Type B pancreatic cell (in vitro differentiated cells): ENCODE data around the gene STX16. TPM values are rescaled to one million over a fixed set of nuclear protein-coding genes. Genes with fewer than 3 reads are reported as not detected.

Experiments
- DNase-seq: peaks from one replicate; pipeline ENCODE4 v3.0.0; 2021; ENCODE audit warnings: mixed read lengths; ENCODE audit not compliant: unreplicated experiment; ENCODE audit errors: extremely low spot score
- H3K27ac Mint-ChIP-seq: 2 replicates; pipeline ENCODE4 v1.8.0; 2021; ENCODE audit warnings: mild to moderate bottlenecking, mixed read lengths
- H3K27me3 Mint-ChIP-seq: 2 replicates; pipeline ENCODE4 v1.8.0; 2021; ENCODE audit warnings: mixed read lengths
- H3K36me3 Mint-ChIP-seq: 2 replicates; pipeline ENCODE4 v1.8.0; 2021; ENCODE audit warnings: mixed read lengths
- H3K4me1 Mint-ChIP-seq: one replicate; pipeline ENCODE4 v1.8.0; 2021; ENCODE audit warnings: mixed read lengths; ENCODE audit not compliant: unreplicated experiment
- H3K4me3 Mint-ChIP-seq: 2 replicates; pipeline ENCODE4 v1.8.0; 2021; ENCODE audit warnings: mild to moderate bottlenecking, mixed read lengths
- H3K9me3 Mint-ChIP-seq: 2 replicates; pipeline ENCODE4 v1.8.0; 2021; ENCODE audit warnings: mixed read lengths
- CTCF ChIP-seq: fragments of 200-600 bp; sonication (generic); conservative IDR thresholded peaks from 2 replicates; pipeline ENCODE4 v1.5.0; 2021; ENCODE audit warnings: antibody characterized with exemption, mild to moderate bottlenecking
- total RNA-seq: library from RNA; stranded (reverse); gene quantifications from 2 replicates; pipeline ENCODE4 v1.2.1, GENCODE V29; 2021; ENCODE audit warnings: low replicate concordance

The STX16 gene
- total RNA-seq, 1 donor from 2014 or later = 62.8 TPM

GRCh38 chr20:58636983-58637421, 14.1 kb upstream of the STX16 start:
- peak overlapping the region; percentile 62 for H3K27ac Mint-ChIP-seq
- peaks cover 33% of the 10 kb centered on the region for H3K27me3 Mint-ChIP-seq
- H3K4me1 Mint-ChIP-seq = peaks cover 20% of the 10 kb centered on the region
- H3K4me3 Mint-ChIP-seq = no peak overlapping the region
- no peaks in the 10 kb centered on the region for H3K36me3 Mint-ChIP-seq
- DNase-seq = no peak
- TF ChIP-seq CTCF = peak; percentile 61
- H3K9me3 Mint-ChIP-seq = no peaks in the 10 kb centered on the region

GRCh38 chr20:58637466-58638213, 13.4 kb upstream of the STX16 start:
- TF ChIP-seq CTCF = no peak
- no peak for DNase-seq
- Mint-ChIP-seq H3K9me3 (no peaks in the 10 kb centered on the region), H3K4me3 (no peak overlapping the region), H3K27ac (no peak overlapping the region), H3K27me3 (peaks cover 33% of the 10 kb centered on the region), H3K4me1 (peaks cover 20% of the 10 kb centered on the region), H3K36me3 (no peaks in the 10 kb centered on the region)

GRCh38 chr20:58638467-58639181, 12.5 kb upstream of the STX16 start:
- TF ChIP-seq CTCF = no peak
- Mint-ChIP-seq H3K9me3 (no peaks in the 10 kb centered on the region), H3K4me3 (no peak overlapping the region), H3K27me3 (peaks cover 32% of the 10 kb centered on the region), H3K36me3 (no peaks in the 10 kb centered on the region), H3K27ac (no peak overlapping the region), H3K4me1 (peaks cover 20% of the 10 kb centered on the region)
- DNase-seq = no peak

- H3K4me3 Mint-ChIP-seq = no peak overlapping the region
- H3K27me3 Mint-ChIP-seq = peaks cover 32% of the 10 kb centered on the region
- peak; percentile 50 for DNase-seq
- H3K4me1 Mint-ChIP-seq = peaks cover 14% of the 10 kb centered on the region
- no peak for TF ChIP-seq CTCF
- no peak overlapping the region for H3K27ac Mint-ChIP-seq
- H3K36me3 Mint-ChIP-seq = no peaks in the 10 kb centered on the region
- no peaks in the 10 kb centered on the region for H3K9me3 Mint-ChIP-seq
Measured at GRCh38 chr20:58639182-58640146, 11.6 kb upstream of the STX16 start.

- TF ChIP-seq CTCF = no peak
- H3K4me1 Mint-ChIP-seq = peaks cover 11% of the 10 kb centered on the region
- no peaks in the 10 kb centered on the region for H3K36me3 Mint-ChIP-seq
- no peak overlapping the region for H3K4me3 Mint-ChIP-seq
- no peak for DNase-seq
- no peak overlapping the region for H3K27ac Mint-ChIP-seq
- H3K27me3 Mint-ChIP-seq = peaks cover 32% of the 10 kb centered on the region
- no peaks in the 10 kb centered on the region for H3K9me3 Mint-ChIP-seq
Measured at GRCh38 chr20:58640446-58640845, 10.6 kb upstream of the STX16 start.
